VCaP (cell line): ENCODE results near the gene TMEM184A.

Experiments used
- H3K27ac ChIP-seq: fragments of 450-650 bp; 2 replicates; pipeline ENCODE4 v1.5.1; 2017
- CTCF ChIP-seq: fragments of 450-650 bp; conservative IDR thresholded peaks from 2 replicates; pipeline ENCODE4 v1.5.1; 2017; ENCODE audit warnings: mild to moderate bottlenecking, moderate library complexity

The TMEM184A gene

GRCh38 chr7:1531263-1531978 lies 24.6 kb downstream of the TMEM184A start:
- H3K27ac ChIP-seq, result peak overlapping the region; percentile 94
- no peak for TF ChIP-seq CTCF

GRCh38 chr7:1530946-1531262 lies 25.1 kb downstream of the TMEM184A start:
- TF ChIP-seq CTCF, result no peak
- peak overlapping the region; percentile 94 for H3K27ac ChIP-seq

GRCh38 chr7:1529383-1530116 lies 26.5 kb downstream of the TMEM184A start:
- no peak for TF ChIP-seq CTCF
- peak overlapping the region; percentile 94; the same call in 1 of the 2 replicates for H3K27ac ChIP-seq

- H3K27ac ChIP-seq, result no peak overlapping the region
- TF ChIP-seq CTCF, result no peak
Measured at GRCh38 chr7:1526271-1526754, 29.7 kb downstream of the TMEM184A start.

GRCh38 chr7:1525409-1525808 lies 30.6 kb downstream of the TMEM184A start:
- TF ChIP-seq CTCF, result no peak
- no peak overlapping the region for H3K27ac ChIP-seq

- no peak overlapping the region for H3K27ac ChIP-seq
Measured at GRCh38 chr7:1523844-1524243, 32.2 kb downstream of the TMEM184A start.

More at GRCh38 chr7:1523844-1524243, 32.2 kb downstream of the TMEM184A start:
- no peak for TF ChIP-seq CTCF
